ENCODE results near the gene UBE2G2.
"Not testable (repeated sequence)": the region's sequence is repeated elsewhere in the genome, so short reads cannot be mapped to it uniquely, and the experiment has no call there.

UBE2G2 gene

GRCh38 chr21:44836666-44837471 is 35.2 kb upstream of the UBE2G2 start:
- DNase-seq (ENCODE audit: low read depth in 2 of 2) = no peak

GRCh38 chr21:44836349-44836665 is 34.7 kb upstream of the UBE2G2 start:
- DNase-seq (ENCODE audit: low read depth in 2 of 2) = no peak

GRCh38 chr21:44835647-44835973 is 34.0 kb upstream of the UBE2G2 start:
- no peak for DNase-seq (ENCODE audit: low read depth in 2 of 2)

GRCh38 chr21:44834951-44835646 is 33.5 kb upstream of the UBE2G2 start:
- no peak for DNase-seq (ENCODE audit: low read depth in 2 of 2)

- no peak for DNase-seq (ENCODE audit: low read depth in 2 of 2)
Measured at GRCh38 chr21:44834231-44834950, 32.8 kb upstream of the UBE2G2 start.

- DNase-seq (ENCODE audit: low read depth in 2 of 2) = no peak
Measured at GRCh38 chr21:44833663-44834062, 32.0 kb upstream of the UBE2G2 start.

- not testable (repeated sequence) for DNase-seq (ENCODE audit: low read depth in 2 of 2)
Measured at GRCh38 chr21:44832516-44833255, 31.1 kb upstream of the UBE2G2 start.

GRCh38 chr21:44831227-44831860 is 29.7 kb upstream of the UBE2G2 start:
- DNase-seq (ENCODE audit: low read depth in 2 of 2) = no peak

- no peak for DNase-seq (ENCODE audit: low read depth in 2 of 2)
Measured at GRCh38 chr21:44829507-44830092, 28.0 kb upstream of the UBE2G2 start.

- DNase-seq (ENCODE audit: low read depth in 2 of 2) = no peak
Measured at GRCh38 chr21:44828362-44829056, 26.9 kb upstream of the UBE2G2 start.

GRCh38 chr21:44823179-44823660 is 21.6 kb upstream of the UBE2G2 start:
- no peak for DNase-seq (ENCODE audit: low read depth in 2 of 2)

- no peak for DNase-seq (ENCODE audit: low read depth in 2 of 2)
Measured at GRCh38 chr21:44822484-44823178, 21.0 kb upstream of the UBE2G2 start.

- DNase-seq (ENCODE audit: low read depth in 2 of 2) = no peak
Measured at GRCh38 chr21:44820851-44821250, 19.2 kb upstream of the UBE2G2 start.

- DNase-seq (ENCODE audit: low read depth in 2 of 2) = no peak
Measured at GRCh38 chr21:44819283-44820243, 17.9 kb upstream of the UBE2G2 start.

GRCh38 chr21:44818640-44819011 is 17.0 kb upstream of the UBE2G2 start:
- DNase-seq (ENCODE audit: low read depth in 2 of 2) = no peak

- DNase-seq (ENCODE audit: low read depth in 2 of 2) = peak; percentile 65 to 81
Measured at GRCh38 chr21:44817914-44818639, 16.5 kb upstream of the UBE2G2 start, which contains the start of gene SUMO3. Gene SUMO3, minus strand, starts transcription at chr21:44818062. Its CDS starts 94 bp downstream, at chr21:44817968.

GRCh38 chr21:44817506-44817880 is 15.9 kb upstream of the UBE2G2 start:
- peak; percentile 85 to 90 for DNase-seq (ENCODE audit: low read depth in 2 of 2)

Measured in stimulated activated CD4-positive, alpha-beta T cell treated with anti-CD3 and anti-CD28 coated beads, Interleukin-15, amount 100 ng/mL, for 48 hours (primary cell).